NCI-H2171 (cell line): ENCODE measurements around the gene COL6A5.
"Not testable (repeated sequence)": the region's sequence is repeated elsewhere in the genome, so short reads cannot be mapped to it uniquely, and the experiment has no call there.

Experiments used
- DNase-seq: peaks from one replicate; lab custom pipeline; 2025; lab: John Stamatoyannopoulos, UW

COL6A5 gene

GRCh38 chr3:130433306-130433705 lies 87.8 kb downstream of the COL6A5 start:
- DNase-seq, result no peak

GRCh38 chr3:130442284-130442683 lies 96.8 kb downstream of the COL6A5 start:
- no peak for DNase-seq

GRCh38 chr3:130446840-130447239 lies 101.4 kb downstream of the COL6A5 start:
- not testable (repeated sequence) for DNase-seq

- DNase-seq, result not testable (repeated sequence)
Measured at GRCh38 chr3:130448155-130448554, 102.7 kb downstream of the COL6A5 start.

- no peak for DNase-seq
Measured at GRCh38 chr3:130456540-130456939, 111.1 kb downstream of the COL6A5 start.

GRCh38 chr3:130457671-130458070 lies 112.2 kb downstream of the COL6A5 start:
- no peak for DNase-seq

- no peak for DNase-seq
Measured at GRCh38 chr3:130459944-130460343, 114.5 kb downstream of the COL6A5 start.

- no peak for DNase-seq
Measured at GRCh38 chr3:130462089-130462488, 116.6 kb downstream of the COL6A5 start.

GRCh38 chr3:130463221-130463620 lies 117.7 kb downstream of the COL6A5 start:
- no peak for DNase-seq

- DNase-seq, result no peak
Measured at GRCh38 chr3:130465521-130465920, 120.0 kb downstream of the COL6A5 start.

- no peak for DNase-seq
Measured at GRCh38 chr3:130468311-130468710, 122.8 kb downstream of the COL6A5 start.

GRCh38 chr3:130470126-130470525 lies 124.7 kb downstream of the COL6A5 start:
- DNase-seq, result no peak

- DNase-seq, result no peak
Measured at GRCh38 chr3:130473416-130473815, 127.9 kb downstream of the COL6A5 start.

GRCh38 chr3:130480736-130481135 lies 135.3 kb downstream of the COL6A5 start:
- no peak for DNase-seq

- DNase-seq, result no peak
Measured at GRCh38 chr3:130488288-130488687, 142.8 kb downstream of the COL6A5 start.

GRCh38 chr3:130488769-130489450 lies 143.4 kb downstream of the COL6A5 start:
- DNase-seq, result no peak

- no peak for DNase-seq
Measured at GRCh38 chr3:130490241-130490640, 144.8 kb downstream of the COL6A5 start.

- DNase-seq, result no peak
Measured at GRCh38 chr3:130491431-130491830, 146.0 kb downstream of the COL6A5 start.

GRCh38 chr3:130504701-130505100 lies 159.2 kb downstream of the COL6A5 start:
- no peak for DNase-seq

- no peak for DNase-seq
Measured at GRCh38 chr3:130506031-130506430, 160.6 kb downstream of the COL6A5 start.

- no peak for DNase-seq
Measured at GRCh38 chr3:130507746-130508145, 162.3 kb downstream of the COL6A5 start.

- no peak for DNase-seq
Measured at GRCh38 chr3:130509008-130509407, 163.5 kb downstream of the COL6A5 start.

GRCh38 chr3:130514681-130515080 lies 169.2 kb downstream of the COL6A5 start:
- no peak for DNase-seq

GRCh38 chr3:130515755-130516154 lies 170.3 kb downstream of the COL6A5 start:
- DNase-seq, result no peak
